Measurements from ENCODE around the gene STIL.

GRCh38 chr1:47223921-47224675, 89.8 kb downstream of the STIL start:
- TF ChIP-seq GATA2 (IDR thresholded peaks at IDR 0.05; ENCODE audit: low read depth, low read length) (no peak), GATA3 (IDR thresholded peaks at IDR 0.05; ENCODE audit: low read depth, low read length) (no peak)
